Large intestine (tissue), 3 donors: ENCODE measurements around the gene SLC22A31. TPM values are rescaled to one million over a fixed set of nuclear protein-coding genes. Genes with fewer than 3 reads are reported as not detected.

ENCODE experiments used
- DNase-seq, 2 donors: peaks; one replicate each; pipeline versions ENCODE4 v3.0.0 to v3.0.0-alpha.2; 2013
- H3K27ac ChIP-seq: one replicate; pipeline ENCODE4 v1.5.1; 2013; ENCODE audit warnings: low read length
- H3K27me3 ChIP-seq: 2 replicates; pipeline ENCODE4 v1.6.1; 2013; ENCODE audit warnings: low read length; ENCODE audit not compliant: control insufficient read depth, insufficient read depth
- H3K36me3 ChIP-seq: 2 replicates; pipeline ENCODE4 v1.6.1; 2013; ENCODE audit warnings: low read length; ENCODE audit not compliant: control insufficient read depth, insufficient read depth
- H3K4me1 ChIP-seq: one replicate; pipeline ENCODE4 v1.6.1; 2013; ENCODE audit warnings: low read length; ENCODE audit not compliant: control insufficient read depth, insufficient read depth
- H3K4me3 ChIP-seq: one replicate; pipeline ENCODE4 v1.5.1; 2013; ENCODE audit warnings: low read length
- H3K9me3 ChIP-seq: one replicate; pipeline ENCODE4 v1.6.1; 2013; ENCODE audit warnings: mild to moderate bottlenecking, low read depth, low read length, moderate library complexity; ENCODE audit not compliant: control insufficient read depth
- WGBS: methylation state at CpG from one replicate; pipeline ENCODE4 v1.1.5; 2013; ENCODE audit warnings: low lambda C conversion rate; ENCODE audit not compliant: insufficient coverage; 5-methylcytosine and 5-hydroxymethylcytosine counted together
- polyA plus RNA-seq: library from polyadenylated mRNA; unstranded; fragments of 120-200 nt; gene quantifications from one replicate; pipeline ENCODE4 v1.2.1, GENCODE V29; 2013

SLC22A31 gene
- polyA plus RNA-seq, 1 donor, result 8.8 TPM

GRCh38 chr16:89154390-89155183 lies 45.8 kb downstream of the SLC22A31 start:
- Histone ChIP-seq H3K4me3 (no peak overlapping the region), H3K36me3 (peaks cover 18% of the 10 kb centered on the region), H3K9me3 (peaks cover 31% of the 10 kb centered on the region), H3K4me1 (no peaks in the 10 kb centered on the region), H3K27ac (no peak overlapping the region), H3K27me3 (no peaks in the 10 kb centered on the region)
- no CpG with 5 or more reads among the region's 24 CpGs for WGBS
- no peak for DNase-seq

- H3K36me3 ChIP-seq, result peaks cover 22% of the 10 kb centered on the region
- H3K27ac ChIP-seq, result no peak overlapping the region
- no peak for DNase-seq
- H3K9me3 ChIP-seq, result peaks cover 32% of the 10 kb centered on the region
- WGBS, result no CpG with 5 or more reads among the region's 19 CpGs
- no peaks in the 10 kb centered on the region for H3K27me3 ChIP-seq
- no peak overlapping the region for H3K4me3 ChIP-seq
- no peaks in the 10 kb centered on the region for H3K4me1 ChIP-seq
Measured at GRCh38 chr16:89153848-89154271, 46.5 kb downstream of the SLC22A31 start.

- H3K36me3 ChIP-seq, result peaks cover 25% of the 10 kb centered on the region
- no CpG with 5 or more reads among the region's 41 CpGs for WGBS
- no peaks in the 10 kb centered on the region for H3K27me3 ChIP-seq
- no peak overlapping the region for H3K27ac ChIP-seq
- H3K4me3 ChIP-seq, result no peak overlapping the region
- H3K9me3 ChIP-seq, result peaks cover 29% of the 10 kb centered on the region
- no peak for DNase-seq
- H3K4me1 ChIP-seq, result no peaks in the 10 kb centered on the region
Measured at GRCh38 chr16:89152831-89153700, 47.3 kb downstream of the SLC22A31 start.

GRCh38 chr16:89150981-89151380 lies 49.4 kb downstream of the SLC22A31 start:
- no CpG with 5 or more reads among the region's 8 CpGs for WGBS
- H3K36me3 ChIP-seq, result peaks cover 32% of the 10 kb centered on the region
- H3K27ac ChIP-seq, result no peak overlapping the region
- DNase-seq, result no peak
- H3K4me3 ChIP-seq, result no peak overlapping the region
- H3K9me3 ChIP-seq, result peaks cover 32% of the 10 kb centered on the region
- no peaks in the 10 kb centered on the region for H3K4me1 ChIP-seq
- no peaks in the 10 kb centered on the region for H3K27me3 ChIP-seq

- no peak overlapping the region for H3K4me3 ChIP-seq
- H3K9me3 ChIP-seq, result peaks cover 32% of the 10 kb centered on the region
- H3K4me1 ChIP-seq, result no peaks in the 10 kb centered on the region
- no peak for DNase-seq
- no CpG with 5 or more reads among the region's 18 CpGs for whole genome bisulfite sequencing
- H3K27me3 ChIP-seq, result no peaks in the 10 kb centered on the region
- H3K36me3 ChIP-seq, result peaks cover 39% of the 10 kb centered on the region
- no peak overlapping the region for H3K27ac ChIP-seq
Measured at GRCh38 chr16:89150090-89150835, 50.1 kb downstream of the SLC22A31 start.

- H3K27ac ChIP-seq, result no peak overlapping the region
- DNase-seq, result no peak
- peaks cover 30% of the 10 kb centered on the region for H3K9me3 ChIP-seq
- no peak overlapping the region for H3K4me3 ChIP-seq
- no peaks in the 10 kb centered on the region for H3K27me3 ChIP-seq
- H3K36me3 ChIP-seq, result peaks cover 45% of the 10 kb centered on the region
- H3K4me1 ChIP-seq, result no peaks in the 10 kb centered on the region
- no CpG with 5 or more reads among the region's 9 CpGs for WGBS
Measured at GRCh38 chr16:89149386-89149785, 51.0 kb downstream of the SLC22A31 start.

GRCh38 chr16:89147085-89147817 lies 53.1 kb downstream of the SLC22A31 start:
- Histone ChIP-seq H3K27me3 (no peaks in the 10 kb centered on the region), H3K27ac (no peak overlapping the region), H3K4me3 (no peak overlapping the region), H3K36me3 (peaks cover 58% of the 10 kb centered on the region), H3K4me1 (no peaks in the 10 kb centered on the region), H3K9me3 (peaks cover 23% of the 10 kb centered on the region)
- DNase-seq, result no peak
- 67% methylated on average over 1 of the region's 11 CpGs for WGBS

GRCh38 chr16:89146211-89147005 lies 53.9 kb downstream of the SLC22A31 start:
- Histone ChIP-seq H3K36me3 (peaks cover 63% of the 10 kb centered on the region), H3K4me3 (no peak overlapping the region), H3K27ac (no peak overlapping the region), H3K27me3 (no peaks in the 10 kb centered on the region), H3K4me1 (no peaks in the 10 kb centered on the region), H3K9me3 (peaks cover 27% of the 10 kb centered on the region)
- WGBS, result 100% methylated on average over 1 of the region's 21 CpGs
- DNase-seq, result no peak
